Fibroblast of villous mesenchyme (primary cell): Measurements from ENCODE around the gene TEX10. TPM values are rescaled to one million over a fixed set of nuclear protein-coding genes. Genes with fewer than 3 reads are reported as not detected.

Experiments
- DNase-seq: peaks from one replicate; pipeline ENCODE4 v3.0.0-alpha.2; 2010; ENCODE audit warnings: low read depth
- H3K4me3 ChIP-seq: 2 replicates; pipeline ENCODE4 v1.5.1; 2011; ENCODE audit warnings: low read depth, mild to moderate bottlenecking, low read length
- total RNA-seq: library from RNA; depleted of rRNA; stranded (reverse); fragments of >200 nt; gene quantifications from 2 replicates; pipeline ENCODE4 v1.2.3, GENCODE V29; 2012
- TF ChIP-seq, protein P1 (sequence below): IDR thresholded peaks from 2 replicates; pipeline ENCODE4 v1.5.1; 2012; ENCODE audit warnings: low read depth, mild to moderate bottlenecking, low read length; ENCODE audit not compliant: insufficient read depth

TEX10 gene
- total RNA-seq, 1 donor: 39.3 TPM

GRCh38 chr9:100290714-100291113 lies 62.0 kb downstream of the TEX10 start:
- no peak overlapping the region for H3K4me3 ChIP-seq
- TF ChIP-seq, protein P1, sequence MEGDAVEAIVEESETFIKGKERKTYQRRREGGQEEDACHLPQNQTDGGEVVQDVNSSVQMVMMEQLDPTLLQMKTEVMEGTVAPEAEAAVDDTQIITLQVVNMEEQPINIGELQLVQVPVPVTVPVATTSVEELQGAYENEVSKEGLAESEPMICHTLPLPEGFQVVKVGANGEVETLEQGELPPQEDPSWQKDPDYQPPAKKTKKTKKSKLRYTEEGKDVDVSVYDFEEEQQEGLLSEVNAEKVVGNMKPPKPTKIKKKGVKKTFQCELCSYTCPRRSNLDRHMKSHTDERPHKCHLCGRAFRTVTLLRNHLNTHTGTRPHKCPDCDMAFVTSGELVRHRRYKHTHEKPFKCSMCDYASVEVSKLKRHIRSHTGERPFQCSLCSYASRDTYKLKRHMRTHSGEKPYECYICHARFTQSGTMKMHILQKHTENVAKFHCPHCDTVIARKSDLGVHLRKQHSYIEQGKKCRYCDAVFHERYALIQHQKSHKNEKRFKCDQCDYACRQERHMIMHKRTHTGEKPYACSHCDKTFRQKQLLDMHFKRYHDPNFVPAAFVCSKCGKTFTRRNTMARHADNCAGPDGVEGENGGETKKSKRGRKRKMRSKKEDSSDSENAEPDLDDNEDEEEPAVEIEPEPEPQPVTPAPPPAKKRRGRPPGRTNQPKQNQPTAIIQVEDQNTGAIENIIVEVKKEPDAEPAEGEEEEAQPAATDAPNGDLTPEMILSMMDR: no peak
- no peak for DNase-seq

DNA sequence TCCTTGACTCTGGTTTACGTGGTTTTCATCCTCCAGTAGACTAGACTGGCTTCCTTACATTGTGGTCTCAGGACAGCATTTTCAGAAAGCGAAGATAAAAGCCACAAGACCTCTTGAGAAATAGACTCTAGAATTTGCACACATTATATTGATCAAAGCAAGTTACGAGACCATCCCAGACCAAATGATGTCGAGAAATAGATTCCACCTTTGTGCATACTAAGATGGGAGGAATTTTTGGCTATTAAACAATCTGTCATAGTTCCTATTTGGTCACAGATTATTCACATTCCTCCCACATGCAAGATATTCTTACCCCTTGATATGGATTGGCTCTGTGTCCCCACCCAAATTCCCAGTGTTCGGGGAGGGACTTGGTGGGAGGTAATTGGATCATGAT lies 65.6 kb downstream of the TEX10 start:
- no peak overlapping the region for H3K4me3 ChIP-seq
- no peak for DNase-seq
- TF ChIP-seq, protein P1: no peak

DNA sequence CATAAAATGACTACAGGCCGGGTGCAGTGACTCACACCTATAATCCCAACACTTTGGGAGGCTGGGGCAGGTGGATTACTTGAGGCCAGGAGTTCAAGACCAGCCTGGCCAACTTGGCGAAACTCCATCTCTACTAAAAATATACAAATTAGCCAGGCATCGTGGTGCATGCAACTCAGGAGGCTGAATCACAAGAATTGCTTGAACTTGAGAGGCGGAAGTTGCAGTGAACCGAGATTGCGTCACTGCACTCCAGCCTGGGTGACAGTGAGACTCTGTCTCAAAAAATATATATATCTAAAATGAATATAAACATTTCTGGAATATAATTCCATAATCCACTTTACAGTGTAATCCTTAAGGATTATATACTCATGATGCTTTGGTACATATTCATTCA lies 66.5 kb downstream of the TEX10 start:
- TF ChIP-seq, protein P1: no peak
- no peak overlapping the region for H3K4me3 ChIP-seq
- DNase-seq: no peak

DNA sequence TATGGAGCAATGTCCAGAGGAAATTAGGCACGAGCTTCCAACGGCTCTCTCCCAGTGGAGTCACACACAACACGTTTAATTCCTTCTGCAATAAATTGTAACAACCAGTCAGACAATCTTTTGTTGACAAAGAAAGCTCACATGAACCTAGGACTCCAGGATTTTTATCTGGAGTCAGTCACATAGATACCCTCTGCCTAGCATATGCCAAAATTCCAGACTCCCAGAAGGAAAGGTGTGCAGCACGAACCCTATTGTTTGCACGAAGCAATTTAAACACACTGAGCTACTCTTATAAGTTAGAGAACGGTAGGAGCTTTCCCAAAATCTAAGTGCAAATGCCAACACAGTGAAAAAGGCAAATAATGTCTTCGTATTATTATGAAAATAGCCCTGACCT lies 67.1 kb downstream of the TEX10 start:
- TF ChIP-seq, protein P1: no peak
- no peak for DNase-seq
- H3K4me3 ChIP-seq: no peak overlapping the region

- TF ChIP-seq, protein P1: no peak
- H3K4me3 ChIP-seq: no peak overlapping the region
- DNase-seq: no peak
Observed at GRCh38 chr9:100285080-100285479, 67.7 kb downstream of the TEX10 start.

DNA sequence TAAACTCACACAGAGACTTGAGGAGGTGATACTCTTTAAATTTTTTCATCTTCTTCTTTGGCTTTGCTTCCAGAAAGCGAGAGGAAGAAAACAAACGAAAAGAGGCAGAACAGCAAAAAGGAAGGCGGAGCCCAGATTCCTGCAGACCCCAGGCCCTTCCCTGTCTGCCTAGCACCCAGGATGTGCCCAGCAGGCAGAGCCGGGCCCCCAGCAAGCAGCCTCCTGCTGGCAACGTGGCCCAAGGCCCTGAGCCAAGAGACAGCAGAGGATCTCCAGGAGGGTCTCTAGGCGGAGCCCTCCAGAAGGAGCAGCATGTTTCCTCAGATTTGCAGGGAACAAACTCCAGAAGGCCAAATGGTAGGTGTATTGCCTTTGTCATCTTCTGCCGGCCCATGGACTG lies 68.5 kb downstream of the TEX10 start:
- no peak overlapping the region for H3K4me3 ChIP-seq
- no peak for DNase-seq
- TF ChIP-seq, protein P1: no peak

DNA sequence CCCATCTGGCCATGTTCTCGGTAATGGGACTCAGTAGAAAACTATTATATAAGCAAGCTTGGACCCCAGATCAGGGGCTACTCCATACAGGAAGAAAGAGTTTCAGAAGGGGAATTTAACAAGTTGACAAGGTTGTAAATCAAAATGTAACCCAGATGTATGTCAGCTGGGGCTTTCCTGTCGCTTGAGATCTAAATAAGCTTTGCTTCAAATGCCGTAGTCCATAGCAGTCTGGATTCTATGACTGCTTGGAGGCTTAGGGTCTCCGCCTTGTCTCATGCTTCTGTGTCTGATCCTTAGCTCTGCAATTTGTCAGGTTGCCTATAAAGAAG lies 70.4 kb downstream of the TEX10 start:
- H3K4me3 ChIP-seq: no peak overlapping the region
- no peak for DNase-seq
- TF ChIP-seq, protein P1: no peak
